Stimulated activated CD8-positive, alpha-beta memory T cell treated with anti-CD3 and anti-CD28 coated beads, Interleukin-15, amount 100 ng/mL, for 24 hours (primary cell): ENCODE results near the gene JAZF1.

ENCODE experiments used
- DNase-seq: peaks from one replicate; pipeline ENCODE4 v3.0.0-alpha.2; 2020; ENCODE audit warnings: low read depth

The JAZF1 gene

GRCh38 chr7:27967639-27968038 lies 213.0 kb downstream of the JAZF1 start:
- no peak for DNase-seq

GRCh38 chr7:27966219-27966780 lies 214.3 kb downstream of the JAZF1 start:
- DNase-seq: no peak

GRCh38 chr7:27965650-27966049 lies 214.9 kb downstream of the JAZF1 start:
- DNase-seq: no peak

GRCh38 chr7:27964820-27965219 lies 215.8 kb downstream of the JAZF1 start:
- DNase-seq: no peak

- DNase-seq: no peak
Measured at GRCh38 chr7:27963056-27963455, 217.5 kb downstream of the JAZF1 start.

GRCh38 chr7:27962273-27962672 lies 218.3 kb downstream of the JAZF1 start:
- DNase-seq: no peak

- no peak for DNase-seq
Measured at GRCh38 chr7:27961255-27961654, 219.3 kb downstream of the JAZF1 start.

- DNase-seq: no peak
Measured at GRCh38 chr7:27960415-27960814, 220.2 kb downstream of the JAZF1 start.

GRCh38 chr7:27958933-27959548 lies 221.6 kb downstream of the JAZF1 start:
- DNase-seq: no peak

- no peak for DNase-seq
Measured at GRCh38 chr7:27955596-27955995, 225.0 kb downstream of the JAZF1 start.

- no peak for DNase-seq
Measured at GRCh38 chr7:27955011-27955410, 225.6 kb downstream of the JAZF1 start.

- no peak for DNase-seq
Measured at GRCh38 chr7:27953777-27954176, 226.8 kb downstream of the JAZF1 start.

- DNase-seq: no peak
Measured at GRCh38 chr7:27953361-27953760, 227.2 kb downstream of the JAZF1 start.

GRCh38 chr7:27952456-27953285 lies 227.9 kb downstream of the JAZF1 start:
- no peak for DNase-seq

- DNase-seq: no peak
Measured at GRCh38 chr7:27950123-27950522, 230.5 kb downstream of the JAZF1 start.

- DNase-seq: no peak
Measured at GRCh38 chr7:27948861-27949260, 231.7 kb downstream of the JAZF1 start.

- DNase-seq: no peak
Measured at GRCh38 chr7:27947586-27948278, 232.9 kb downstream of the JAZF1 start.

GRCh38 chr7:27946351-27946750 lies 234.2 kb downstream of the JAZF1 start:
- no peak for DNase-seq

- no peak for DNase-seq
Measured at GRCh38 chr7:27945058-27945795, 235.4 kb downstream of the JAZF1 start.

GRCh38 chr7:27944643-27945042 lies 236.0 kb downstream of the JAZF1 start:
- DNase-seq: no peak

- DNase-seq: no peak
Measured at GRCh38 chr7:27943241-27943640, 237.4 kb downstream of the JAZF1 start.

- DNase-seq: no peak
Measured at GRCh38 chr7:27942711-27943110, 237.9 kb downstream of the JAZF1 start.
